NCI-H748 treated with DMSO at 0.1 percent for 48 hours (cell line): Measurements from ENCODE around the gene BABAM2.
A peak's percentile ranks its signal among the peaks of the same experiment; 100 is the strongest.
"Not testable (repeated sequence)": the region's sequence is repeated elsewhere in the genome, so short reads cannot be mapped to it uniquely, and the experiment has no call there.

Experiments used
- DNase-seq: peaks from one replicate; lab custom pipeline; 2025; lab: John Stamatoyannopoulos, UW

Gene BABAM2

GRCh38 chr2:27878825-27879224, 11.7 kb upstream of the BABAM2 start:
- DNase-seq: no peak

- DNase-seq: not testable (repeated sequence)
These were observed 8.5 kb upstream of the BABAM2 start for GRCh38 chr2:27881815-27882583.

GRCh38 chr2:27882584-27882922, 8.0 kb upstream of the BABAM2 start:
- not testable (repeated sequence) for DNase-seq

- no peak for DNase-seq
These were observed 5.9 kb upstream of the BABAM2 start for GRCh38 chr2:27884601-27885000.

- no peak for DNase-seq
These were observed 5.3 kb upstream of the BABAM2 start for GRCh38 chr2:27885234-27885633.

- no peak for DNase-seq
These were observed 4.9 kb upstream of the BABAM2 start for GRCh38 chr2:27885661-27886060.

- DNase-seq: no peak
These were observed 4.2 kb upstream of the BABAM2 start for GRCh38 chr2:27886322-27886721.

GRCh38 chr2:27887111-27887510, 3.4 kb upstream of the BABAM2 start:
- no peak for DNase-seq

GRCh38 chr2:27887830-27888229, 2.7 kb upstream of the BABAM2 start:
- no peak for DNase-seq

- no peak for DNase-seq
These were observed 1.7 kb upstream of the BABAM2 start for GRCh38 chr2:27888790-27889189.

GRCh38 chr2:27889774-27890145, 769 bp upstream of the BABAM2 start:
- no peak for DNase-seq

- peak; percentile 34 for DNase-seq
These were observed 569 bp downstream of the BABAM2 start for GRCh38 chr2:27890924-27891672.

- no peak for DNase-seq
These were observed 1.2 kb downstream of the BABAM2 start for GRCh38 chr2:27891673-27892105.

- no peak for DNase-seq
These were observed 2.5 kb downstream of the BABAM2 start for GRCh38 chr2:27893006-27893405.

- no peak for DNase-seq
These were observed 7.2 kb downstream of the BABAM2 start for GRCh38 chr2:27897717-27898116.

GRCh38 chr2:27901234-27901633, 10.7 kb downstream of the BABAM2 start:
- no peak for DNase-seq

- DNase-seq: no peak
These were observed 11.6 kb downstream of the BABAM2 start for GRCh38 chr2:27902098-27902497.

GRCh38 chr2:27903018-27903417, 12.5 kb downstream of the BABAM2 start:
- DNase-seq: no peak

- no peak for DNase-seq
These were observed 13.3 kb downstream of the BABAM2 start for GRCh38 chr2:27903649-27904404.

GRCh38 chr2:27904405-27904665, 13.8 kb downstream of the BABAM2 start:
- DNase-seq: no peak

GRCh38 chr2:27906074-27906473, 15.5 kb downstream of the BABAM2 start:
- DNase-seq: no peak

- no peak for DNase-seq
These were observed 17.0 kb downstream of the BABAM2 start for GRCh38 chr2:27907547-27907946.

- DNase-seq: no peak
These were observed 19.4 kb downstream of the BABAM2 start for GRCh38 chr2:27909901-27910300.
